Measurements from ENCODE around the gene HGS.
"Not testable (repeated sequence)": the region's sequence is repeated elsewhere in the genome, so short reads cannot be mapped to it uniquely, and the experiment has no call there.

Gene HGS

DNA sequence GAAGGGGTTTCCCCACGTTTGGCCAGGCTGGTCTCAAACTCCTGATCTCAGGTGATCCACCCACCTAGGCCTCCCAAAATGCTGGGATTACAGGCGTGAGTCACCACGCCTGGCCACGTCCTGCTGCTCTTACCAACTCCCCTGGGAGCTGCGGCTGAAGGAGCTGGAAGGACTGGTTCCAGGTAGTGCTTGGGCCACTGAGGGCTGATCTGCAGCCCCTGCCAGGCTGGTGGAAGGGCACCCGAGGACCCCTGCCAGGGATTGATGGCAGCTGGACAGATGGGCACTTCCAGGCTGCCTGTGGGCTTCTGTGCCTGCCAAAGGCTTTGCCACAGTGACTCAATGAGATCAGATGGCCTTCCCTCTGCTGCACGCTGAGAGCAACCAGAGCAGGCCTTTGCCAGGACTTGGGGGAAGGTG is 19.8 kb upstream of the HGS start:
- H3K4me1 ChIP-seq (ENCODE audit: insufficient read depth, low read length), result peaks cover 16% of the 10 kb centered on the region
- H3K4me3 ChIP-seq (ENCODE audit: low read length), result no peak overlapping the region
- no peaks in the 10 kb centered on the region for H3K27me3 ChIP-seq (ENCODE audit: insufficient read depth, low read length)
- peaks cover 15% of the 10 kb centered on the region for H3K36me3 ChIP-seq (ENCODE audit: insufficient read depth, low read length)
- no peaks in the 10 kb centered on the region for H3K9me3 ChIP-seq (ENCODE audit: low read length)
- no peak overlapping the region for H2AFZ ChIP-seq (ENCODE audit: low read depth, low read length)

- H3K36me3 ChIP-seq (ENCODE audit: insufficient read depth, low read length), result peaks cover 29% of the 10 kb centered on the region
- H3K27me3 ChIP-seq (ENCODE audit: insufficient read depth, low read length), result no peaks in the 10 kb centered on the region
- H3K9me3 ChIP-seq (ENCODE audit: low read length), result no peaks in the 10 kb centered on the region
- H2AFZ ChIP-seq (ENCODE audit: low read depth, low read length), result peak overlapping the region; percentile 13
- peak overlapping the region; percentile 92 for H3K4me3 ChIP-seq (ENCODE audit: low read length)
- H3K4me1 ChIP-seq (ENCODE audit: insufficient read depth, low read length), result peaks cover 16% of the 10 kb centered on the region
Measured at GRCh38 chr17:81665205-81666091, 18.4 kb upstream of the HGS start.

DNA sequence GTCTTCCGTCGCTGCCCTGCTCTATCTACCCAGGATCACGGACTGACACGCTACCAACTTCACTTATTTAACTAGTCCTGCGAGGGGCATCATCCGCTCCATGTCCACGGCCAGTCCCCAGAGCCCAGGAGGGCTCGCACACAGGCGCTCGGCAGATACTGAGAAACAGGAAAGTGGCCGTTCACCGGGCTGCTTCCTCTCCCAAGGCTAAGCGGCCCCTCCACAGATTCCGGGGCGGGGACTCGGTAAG is 17.8 kb upstream of the HGS start:
- Histone ChIP-seq H3K36me3 (ENCODE audit: insufficient read depth, low read length) (peaks cover 31% of the 10 kb centered on the region), H2AFZ (ENCODE audit: low read depth, low read length) (peak overlapping the region; percentile 13), H3K27me3 (ENCODE audit: insufficient read depth, low read length) (no peaks in the 10 kb centered on the region), H3K4me1 (ENCODE audit: insufficient read depth, low read length) (peaks cover 16% of the 10 kb centered on the region), H3K9me3 (ENCODE audit: low read length) (no peaks in the 10 kb centered on the region), H3K4me3 (ENCODE audit: low read length) (peak overlapping the region; percentile 92)

DNA sequence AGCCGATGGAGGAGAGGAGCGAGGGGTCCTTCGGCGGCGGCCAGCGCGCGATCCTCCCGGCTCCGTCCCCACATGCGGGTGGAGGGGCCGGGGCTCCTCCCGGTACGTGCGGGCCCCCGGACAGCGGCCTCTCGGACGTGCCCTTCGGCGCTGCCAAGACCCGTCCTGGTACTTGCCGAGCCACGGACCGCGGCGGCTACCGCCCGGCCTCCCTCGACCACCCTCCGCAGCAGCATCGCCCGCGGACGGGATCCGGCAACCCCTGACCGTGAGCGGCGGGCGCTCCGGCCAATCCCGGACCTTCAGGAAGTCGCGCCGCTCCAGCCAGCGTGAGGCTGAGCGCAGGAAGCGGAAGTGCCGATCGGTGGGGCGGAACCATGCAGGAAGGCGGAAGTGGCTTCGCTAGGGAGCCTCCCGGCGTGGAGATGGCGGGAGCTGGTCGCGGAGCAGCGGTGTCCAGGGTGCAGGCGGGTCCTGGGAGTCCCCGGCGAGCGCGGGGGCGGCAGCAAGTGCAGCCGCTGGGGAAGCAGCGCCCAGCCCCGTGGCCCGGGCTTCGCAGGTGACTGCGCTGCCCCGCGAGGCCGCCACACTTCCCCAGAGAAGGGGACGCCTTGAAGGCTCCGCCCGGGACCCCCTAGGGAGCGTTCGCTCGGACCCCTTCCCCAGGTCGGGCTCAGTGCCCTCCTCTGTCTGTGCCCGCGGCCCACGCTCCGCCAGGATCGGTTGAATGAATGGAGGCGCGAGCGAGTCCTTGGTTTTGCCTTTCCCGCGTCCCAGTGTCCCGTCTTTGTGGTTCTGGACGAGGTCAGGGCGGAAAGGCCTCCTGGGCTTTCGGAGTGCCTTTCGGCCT is 17.2 kb upstream of the HGS start, which contains the start of the genes CCDC137 and OXLD1:
CCDC137 (plus strand) TSS at position 396 of the 850 bp plus-strand sequence; CDS start at position 426, 30 bp downstream.
OXLD1 (minus strand) TSS at position 264 of the 850 bp plus-strand sequence; CDS start at position 236, 28 bp downstream.
- H2AFZ ChIP-seq (ENCODE audit: low read depth, low read length), result peak within 1 kb of the TSS; percentile 13
- peaks cover 37% of the 10 kb centered on the region for H3K36me3 ChIP-seq (ENCODE audit: insufficient read depth, low read length)
- peaks cover 16% of the 10 kb centered on the region for H3K4me1 ChIP-seq (ENCODE audit: insufficient read depth, low read length)
- peak within 1 kb of the TSS; percentile 92 for H3K4me3 ChIP-seq (ENCODE audit: low read length)
- no peaks in the 10 kb centered on the region for H3K27me3 ChIP-seq (ENCODE audit: insufficient read depth, low read length)
- H3K9me3 ChIP-seq (ENCODE audit: low read length), result no peaks in the 10 kb centered on the region

DNA sequence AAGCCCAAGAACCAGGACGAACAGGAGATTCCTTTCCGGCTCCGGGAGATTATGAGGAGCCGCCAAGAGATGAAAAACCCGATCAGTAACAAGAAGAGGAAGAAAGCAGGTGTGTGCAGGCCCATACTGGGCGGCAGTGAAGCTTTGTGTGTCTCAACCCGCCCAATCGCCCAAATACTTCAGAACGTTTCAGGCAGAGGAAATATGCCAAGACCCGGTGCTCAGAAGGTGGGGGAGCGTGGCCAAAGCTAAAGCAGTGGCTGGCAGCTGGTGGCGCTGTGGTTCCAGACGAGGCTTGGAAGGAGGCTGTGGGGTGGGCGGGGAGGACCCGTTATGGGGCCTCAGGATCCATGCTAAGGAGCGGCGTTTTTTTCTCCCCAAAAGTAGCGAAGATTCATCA is 16.1 kb upstream of the HGS start:
- H2AFZ ChIP-seq (ENCODE audit: low read depth, low read length), result no peak overlapping the region
- H3K4me3 ChIP-seq (ENCODE audit: low read length), result peak overlapping the region; percentile 12
- peaks cover 16% of the 10 kb centered on the region for H3K4me1 ChIP-seq (ENCODE audit: insufficient read depth, low read length)
- no peaks in the 10 kb centered on the region for H3K9me3 ChIP-seq (ENCODE audit: low read length)
- H3K27me3 ChIP-seq (ENCODE audit: insufficient read depth, low read length), result no peaks in the 10 kb centered on the region
- H3K36me3 ChIP-seq (ENCODE audit: insufficient read depth, low read length), result peaks cover 49% of the 10 kb centered on the region

DNA sequence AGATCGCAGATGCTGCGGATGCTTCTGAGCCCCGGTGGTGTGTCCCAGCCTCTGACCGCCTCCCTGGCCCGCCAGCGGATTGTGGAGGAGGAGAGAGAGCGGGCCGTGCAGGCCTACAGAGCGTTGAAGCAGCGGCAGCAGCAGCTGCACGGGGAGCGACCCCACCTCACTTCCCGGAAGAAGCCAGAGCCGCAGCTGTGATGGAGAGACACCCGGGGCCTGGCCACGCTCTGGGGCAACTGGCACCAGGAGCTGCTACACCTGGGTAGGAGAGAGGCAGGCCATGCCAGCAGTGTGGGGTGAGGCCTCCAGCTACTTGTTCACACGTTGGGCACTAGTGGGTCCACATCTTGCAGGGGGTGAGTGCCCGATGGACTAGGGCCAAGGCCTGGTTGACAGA is 11.3 kb upstream of the HGS start:
- Histone ChIP-seq H2AFZ (ENCODE audit: low read depth, low read length) (no peak overlapping the region), H3K4me1 (ENCODE audit: insufficient read depth, low read length) (peaks cover 6% of the 10 kb centered on the region), H3K27me3 (ENCODE audit: insufficient read depth, low read length) (no peaks in the 10 kb centered on the region), H3K4me3 (ENCODE audit: low read length) (no peak overlapping the region), H3K36me3 (ENCODE audit: insufficient read depth, low read length) (peaks cover 61% of the 10 kb centered on the region), H3K9me3 (ENCODE audit: low read length) (no peaks in the 10 kb centered on the region)

DNA sequence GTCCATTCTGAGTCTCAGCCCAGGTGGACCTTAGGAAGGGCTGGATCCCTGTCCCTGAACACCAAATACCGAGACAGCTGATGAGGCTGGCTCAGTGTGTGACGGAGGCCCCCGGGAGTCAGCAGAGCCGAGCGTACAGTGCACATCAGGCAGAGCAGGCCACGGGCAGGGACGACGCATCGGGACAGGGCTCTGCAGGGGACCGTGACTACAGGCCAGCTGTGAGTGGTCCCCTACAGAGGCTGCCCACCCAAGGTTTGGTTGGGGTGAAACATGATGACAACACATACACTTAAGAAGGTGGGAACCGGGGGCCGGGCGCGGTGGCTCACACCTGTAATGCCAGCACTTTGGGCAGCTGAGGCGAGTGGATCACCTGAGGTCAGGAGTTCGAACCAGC is 10.9 kb upstream of the HGS start:
- Histone ChIP-seq H3K4me1 (ENCODE audit: insufficient read depth, low read length) (peaks cover 2% of the 10 kb centered on the region), H3K36me3 (ENCODE audit: insufficient read depth, low read length) (peaks cover 57% of the 10 kb centered on the region), H2AFZ (ENCODE audit: low read depth, low read length) (no peak overlapping the region), H3K9me3 (ENCODE audit: low read length) (no peaks in the 10 kb centered on the region), H3K27me3 (ENCODE audit: insufficient read depth, low read length) (no peaks in the 10 kb centered on the region), H3K4me3 (ENCODE audit: low read length) (no peak overlapping the region)

GRCh38 chr17:81673561-81674258 is 10.1 kb upstream of the HGS start:
- Histone ChIP-seq H3K4me1 (ENCODE audit: insufficient read depth, low read length) (no peaks in the 10 kb centered on the region), H3K36me3 (ENCODE audit: insufficient read depth, low read length) (peaks cover 50% of the 10 kb centered on the region), H3K9me3 (ENCODE audit: low read length) (no peaks in the 10 kb centered on the region), H2AFZ (ENCODE audit: low read depth, low read length) (no peak overlapping the region), H3K27me3 (ENCODE audit: insufficient read depth, low read length) (no peaks in the 10 kb centered on the region), H3K4me3 (ENCODE audit: low read length) (no peak overlapping the region)

- H3K4me1 ChIP-seq (ENCODE audit: insufficient read depth, low read length); H3K9me3 ChIP-seq (ENCODE audit: low read length); H3K4me3 ChIP-seq (ENCODE audit: low read length); H2AFZ ChIP-seq (ENCODE audit: low read depth, low read length); H3K27me3 ChIP-seq (ENCODE audit: insufficient read depth, low read length): not testable (repeated sequence)
- peaks cover 34% of the 10 kb centered on the region for H3K36me3 ChIP-seq (ENCODE audit: insufficient read depth, low read length)
Measured at GRCh38 chr17:81675515-81676221, 8.1 kb upstream of the HGS start.

GRCh38 chr17:81676906-81677305 is 6.9 kb upstream of the HGS start:
- Histone ChIP-seq H3K4me3 (ENCODE audit: low read length) (no peak overlapping the region), H3K4me1 (ENCODE audit: insufficient read depth, low read length) (no peaks in the 10 kb centered on the region), H3K36me3 (ENCODE audit: insufficient read depth, low read length) (peaks cover 28% of the 10 kb centered on the region), H3K9me3 (ENCODE audit: low read length) (no peaks in the 10 kb centered on the region), H3K27me3 (ENCODE audit: insufficient read depth, low read length) (no peaks in the 10 kb centered on the region), H2AFZ (ENCODE audit: low read depth, low read length) (no peak overlapping the region)

- no peaks in the 10 kb centered on the region for H3K27me3 ChIP-seq (ENCODE audit: insufficient read depth, low read length)
- H3K36me3 ChIP-seq (ENCODE audit: insufficient read depth, low read length), result peaks cover 6% of the 10 kb centered on the region
- peaks cover 16% of the 10 kb centered on the region for H3K4me1 ChIP-seq (ENCODE audit: insufficient read depth, low read length)
- H2AFZ ChIP-seq (ENCODE audit: low read depth, low read length), result no peak overlapping the region
- H3K9me3 ChIP-seq (ENCODE audit: low read length), result no peaks in the 10 kb centered on the region
- H3K4me3 ChIP-seq (ENCODE audit: low read length), result no peak overlapping the region
Measured at GRCh38 chr17:81680150-81680549, 3.7 kb upstream of the HGS start.

GRCh38 chr17:81681672-81682071 is 2.1 kb upstream of the HGS start:
- Histone ChIP-seq H3K27me3 (ENCODE audit: insufficient read depth, low read length) (no peaks in the 10 kb centered on the region), H3K4me3 (ENCODE audit: low read length) (no peak overlapping the region), H3K9me3 (ENCODE audit: low read length) (no peaks in the 10 kb centered on the region), H2AFZ (ENCODE audit: low read depth, low read length) (no peak overlapping the region), H3K4me1 (ENCODE audit: insufficient read depth, low read length) (peaks cover 21% of the 10 kb centered on the region), H3K36me3 (ENCODE audit: insufficient read depth, low read length) (peaks cover 11% of the 10 kb centered on the region)
